Mesenchymal stem cell (in vitro differentiated cells and primary cell): ENCODE results near the gene DRAP1.
"Not testable (repeated sequence)": the region's sequence is repeated elsewhere in the genome, so short reads cannot be mapped to it uniquely, and the experiment has no call there.

ENCODE experiments used
- DNase-seq: peaks from one replicate; pipeline ENCODE4 v3.0.0-alpha.2; 2013
- H2AFZ ChIP-seq: one replicate; pipeline ENCODE4 v1.6.1; 2013; ENCODE audit warnings: low read depth, mild to moderate bottlenecking, control low read depth, inconsistent platforms, low read length, moderate library complexity
- H2AK5ac ChIP-seq: 2 replicates; pipeline ENCODE4 v1.6.1; 2013; ENCODE audit warnings: low read length, moderate library complexity, mild to moderate bottlenecking, inconsistent platforms; ENCODE audit not compliant: severe bottlenecking
- H2BK120ac ChIP-seq: one replicate; pipeline ENCODE4 v1.6.1; 2013; ENCODE audit warnings: low read depth, mild to moderate bottlenecking, inconsistent platforms, low read length, moderate library complexity
- H2BK12ac ChIP-seq, 2 experiments: one replicate each; pipeline ENCODE4 v1.6.1; 2013; ENCODE audit warnings: inconsistent platforms in 2 of 2, low read length in 2 of 2, mild to moderate bottlenecking in 2 of 2, moderate library complexity in 2 of 2, control low read depth in 1 of 2
- H2BK15ac ChIP-seq: one replicate; pipeline ENCODE4 v1.6.1; 2013; ENCODE audit warnings: mild to moderate bottlenecking, low read depth, inconsistent platforms; ENCODE audit not compliant: poor library complexity, severe bottlenecking
- H2BK5ac ChIP-seq: 2 replicates; pipeline ENCODE4 v1.6.1; 2013; ENCODE audit warnings: low read depth, mild to moderate bottlenecking, low read length, control low read depth, inconsistent platforms; ENCODE audit not compliant: poor library complexity, severe bottlenecking
- H3K14ac ChIP-seq, 2 experiments: one replicate each; pipeline ENCODE4 v1.6.1; 2013; ENCODE audit warnings: inconsistent platforms in 2 of 2, low read length in 2 of 2, control low read depth in 1 of 2, mild to moderate bottlenecking in 1 of 2, moderate library complexity in 1 of 2
- H3K18ac ChIP-seq, 2 experiments: one replicate each; pipeline ENCODE4 v1.6.1; 2013; ENCODE audit warnings: inconsistent platforms in 2 of 2, low read length in 2 of 2, control low read depth in 1 of 2, low read depth in 1 of 2, mild to moderate bottlenecking in 1 of 2
- H3K23ac ChIP-seq, 2 experiments: one replicate each; pipeline ENCODE4 v1.6.1; 2013; ENCODE audit warnings: inconsistent platforms in 2 of 2, low read length in 2 of 2, mild to moderate bottlenecking in 2 of 2, moderate library complexity in 2 of 2, control low read depth in 1 of 2
- H3K27ac ChIP-seq: 2 replicates; pipeline ENCODE4 v1.5.1; 2013; ENCODE audit warnings: mild to moderate bottlenecking, moderate library complexity, low read length, control low read depth, inconsistent platforms; ENCODE audit not compliant: poor library complexity, severe bottlenecking
- H3K27me3 ChIP-seq, 2 experiments: 2 replicates each; pipeline versions ENCODE4 v1.6.1 to v1.7.0; 2013; ENCODE audit warnings: low read length in 2 of 2, mild to moderate bottlenecking in 2 of 2, moderate library complexity in 2 of 2, control low read depth in 1 of 2, inconsistent platforms in 1 of 2; ENCODE audit not compliant: control insufficient read depth in 1 of 2, insufficient read depth in 1 of 2
- H3K36me3 ChIP-seq, 2 experiments: 2 replicates each; pipeline versions ENCODE4 v1.6.1 to v1.7.0; 2013; ENCODE audit warnings: low read length in 2 of 2, control low read depth in 1 of 2, inconsistent platforms in 1 of 2, low read depth in 1 of 2, mild to moderate bottlenecking in 1 of 2; ENCODE audit not compliant: insufficient read depth in 2 of 2, control insufficient read depth in 1 of 2
- H3K4ac ChIP-seq, 2 experiments: one replicate each; pipeline ENCODE4 v1.6.1; 2013; ENCODE audit warnings: inconsistent platforms in 2 of 2, low read length in 2 of 2, mild to moderate bottlenecking in 2 of 2, moderate library complexity in 2 of 2, control low read depth in 1 of 2, low read depth in 1 of 2
- H3K4me1 ChIP-seq: 2 replicates; pipeline ENCODE4 v1.6.1; 2013; ENCODE audit warnings: low read depth, low read length, control low read depth; ENCODE audit not compliant: control insufficient read depth, insufficient read depth
- H3K4me2 ChIP-seq: 2 replicates; pipeline ENCODE4 v1.6.1; 2013; ENCODE audit warnings: low read length, mild to moderate bottlenecking, inconsistent platforms; ENCODE audit not compliant: poor library complexity, severe bottlenecking
- H3K4me3 ChIP-seq, 2 experiments: 2 replicates each; pipeline versions ENCODE4 v1.5.1 to v1.7.0; 2013; ENCODE audit warnings: low read length in 2 of 2, mild to moderate bottlenecking in 2 of 2, control low read depth in 1 of 2, low read depth in 1 of 2; ENCODE audit not compliant: insufficient read depth in 1 of 2
- H3K79me1 ChIP-seq: replicated peaks from 2 replicates; pipeline ENCODE4 v1.6.1; 2013; ENCODE audit warnings: mild to moderate bottlenecking, control low read depth, low read length, inconsistent platforms; ENCODE audit not compliant: poor library complexity, severe bottlenecking
- H3K9ac ChIP-seq: 2 replicates; pipeline ENCODE4 v1.7.0; 2013; ENCODE audit warnings: mild to moderate bottlenecking, low read length, moderate library complexity
- H3K9me3 ChIP-seq: 2 replicates; pipeline ENCODE4 v1.7.0; 2013; ENCODE audit warnings: mild to moderate bottlenecking, low read length; ENCODE audit not compliant: control insufficient read depth
- H4K8ac ChIP-seq: one replicate; pipeline ENCODE4 v1.6.1; 2013; ENCODE audit warnings: inconsistent platforms, mild to moderate bottlenecking, low read length, moderate library complexity
- H4K91ac ChIP-seq: one replicate; pipeline ENCODE4 v1.6.1; 2013; ENCODE audit warnings: mild to moderate bottlenecking, low read length, inconsistent platforms
- WGBS: methylation state at CpG from one replicate; pipeline ENCODE4 v1.1.7; 2013; ENCODE audit warnings: mixed read lengths; 5-methylcytosine and 5-hydroxymethylcytosine counted together

Gene DRAP1

GRCh38 chr11:65891219-65892136 is 27.7 kb upstream of the DRAP1 start:
- peak overlapping the region; percentile 94 to 96 for H3K18ac ChIP-seq
- H3K36me3 ChIP-seq: peaks cover 46% of the 10 kb centered on the region in 2 experiments

GRCh38 chr11:65892137-65892540 is 27.1 kb upstream of the DRAP1 start:
- not testable (repeated sequence) for H3K23ac ChIP-seq, H3K9me3 ChIP-seq, H2BK12ac ChIP-seq, H3K79me1 ChIP-seq, DNase-seq, H3K27me3 ChIP-seq, H2AK5ac ChIP-seq, H3K18ac ChIP-seq, H2BK5ac ChIP-seq, H2BK120ac ChIP-seq, H2AFZ ChIP-seq, H4K8ac ChIP-seq, H4K91ac ChIP-seq, H3K14ac ChIP-seq, H3K4ac ChIP-seq, H2BK15ac ChIP-seq
- peaks cover 49% of the 10 kb centered on the region for H3K4me1 ChIP-seq
- peaks cover 46% of the 10 kb centered on the region in 2 experiments for H3K36me3 ChIP-seq
- H3K27ac ChIP-seq: peak overlapping the region; percentile 73
- 67% methylated on average over 5 of the region's 5 CpGs for WGBS
- H3K4me2 ChIP-seq: peak overlapping the region; percentile 97
- peak overlapping the region; percentile 63 to 84 for H3K4me3 ChIP-seq
- H3K9ac ChIP-seq: peak overlapping the region; percentile 94

More at GRCh38 chr11:65891219-65892136, 27.7 kb upstream of the DRAP1 start:
- Histone ChIP-seq H2BK5ac (no peak overlapping the region), H3K9me3 (no peaks in the 10 kb centered on the region), H3K27ac (peak overlapping the region; percentile 73), H3K23ac (peak overlapping the region in 1 of 2 experiments; percentile 84), H3K4me3 (peak overlapping the region; percentile 63 to 84), H2AFZ (no peak overlapping the region), H3K79me1 (peaks cover 5% of the 10 kb centered on the region), H4K8ac (peak overlapping the region; percentile 29), H3K9ac (peak overlapping the region; percentile 94), H3K27me3 (no peaks in the 10 kb centered on the region), H2AK5ac (peak overlapping the region; percentile 9), H3K4me1 (peaks cover 47% of the 10 kb centered on the region), H2BK120ac (peak overlapping the region; percentile 91), H2BK12ac (peak overlapping the region in 1 of 2 experiments; percentile 74), H3K4ac (peak overlapping the region; percentile 82 to 97), H3K14ac (peak overlapping the region; percentile 5 to 68), H3K4me2 (peak overlapping the region; percentile 97), H2BK15ac (peak overlapping the region; percentile 80), H4K91ac (peak overlapping the region; percentile 93)
- 2% methylated on average over 49 of the region's 57 CpGs for WGBS
- DNase-seq: no peak

GRCh38 chr11:65892661-65893317 is 26.4 kb upstream of the DRAP1 start:
- H3K18ac ChIP-seq: no peak overlapping the region
- no peaks in the 10 kb centered on the region for H3K27me3 ChIP-seq
- H3K4me1 ChIP-seq: peaks cover 49% of the 10 kb centered on the region
- H3K4ac ChIP-seq: no peak overlapping the region
- peaks cover 2% of the 10 kb centered on the region for H3K79me1 ChIP-seq
- H3K27ac ChIP-seq: no peak overlapping the region
- peak overlapping the region in 1 of 2 experiments; percentile 84 for H3K4me3 ChIP-seq
- no peak for DNase-seq
- peak overlapping the region; percentile 30 for H2BK15ac ChIP-seq
- no peak overlapping the region for H3K14ac ChIP-seq
- no peak overlapping the region for H2BK120ac ChIP-seq
- H2BK5ac ChIP-seq: no peak overlapping the region
- peak overlapping the region in 1 of 2 experiments; percentile 10 for H2BK12ac ChIP-seq
- no peaks in the 10 kb centered on the region for H3K9me3 ChIP-seq
- no peak overlapping the region for H3K4me2 ChIP-seq
- 88% methylated on average over 10 of the region's 10 CpGs for WGBS
- no peak overlapping the region for H2AFZ ChIP-seq
- H3K23ac ChIP-seq: no peak overlapping the region
- no peak overlapping the region for H2AK5ac ChIP-seq
- H3K9ac ChIP-seq: peak overlapping the region; percentile 94
- H4K8ac ChIP-seq: no peak overlapping the region
- H3K36me3 ChIP-seq: peaks cover 50 to 52% of the 10 kb centered on the region in 2 experiments
- peak overlapping the region; percentile 37 for H4K91ac ChIP-seq
